PFSK-1 (cell line): Measurements from ENCODE around the gene DYDC1.

Experiments used
- POLR2AphosphoS5 ChIP-seq: IDR thresholded peaks from 2 replicates; pipeline ENCODE4 v1.6.1; 2012; ENCODE audit warnings: low read depth, mild to moderate bottlenecking, control low read depth, low read length, moderate library complexity
- SIN3A ChIP-seq: IDR thresholded peaks from 2 replicates; pipeline ENCODE4 v1.6.1; 2012; ENCODE audit warnings: mild to moderate bottlenecking, low read length, moderate library complexity, borderline replicate concordance; ENCODE audit not compliant: insufficient read depth
- TF ChIP-seq, protein P1 (sequence below), 2 experiments: IDR thresholded peaks; 2 replicates each; pipeline versions ENCODE4 v1.6.1 to v1.8.0; 2011 to 2012; ENCODE audit warnings: low read depth in 2 of 2, low read length in 2 of 2, control low read depth in 1 of 2, inconsistent platforms in 1 of 2, mild to moderate bottlenecking in 1 of 2, moderate library complexity in 1 of 2; ENCODE audit not compliant: insufficient read depth in 1 of 2

DNA sequence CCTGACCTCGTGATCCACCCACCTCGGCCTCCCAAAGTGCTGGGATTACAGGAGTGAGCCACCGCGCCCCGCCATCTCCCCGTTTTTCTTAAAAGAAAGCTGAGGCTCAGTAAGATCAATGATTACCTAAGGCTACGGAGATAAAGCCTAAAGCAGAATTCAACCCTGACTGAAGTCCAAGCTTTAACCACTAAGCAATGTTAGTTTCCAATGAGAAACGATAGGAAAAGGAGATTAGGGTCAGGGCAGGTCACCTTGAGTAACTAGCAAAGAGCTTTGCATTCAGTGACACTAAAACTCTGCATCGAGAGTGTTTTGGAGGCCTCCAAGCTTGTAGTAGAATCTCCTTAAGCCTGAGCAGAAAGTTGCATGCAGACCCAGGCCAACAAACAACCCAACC is 34.2 kb upstream of the DYDC1 start:
- TF ChIP-seq SIN3A, result no peak
- no peak for TF ChIP-seq POLR2AphosphoS5
- TF ChIP-seq, protein P1, sequence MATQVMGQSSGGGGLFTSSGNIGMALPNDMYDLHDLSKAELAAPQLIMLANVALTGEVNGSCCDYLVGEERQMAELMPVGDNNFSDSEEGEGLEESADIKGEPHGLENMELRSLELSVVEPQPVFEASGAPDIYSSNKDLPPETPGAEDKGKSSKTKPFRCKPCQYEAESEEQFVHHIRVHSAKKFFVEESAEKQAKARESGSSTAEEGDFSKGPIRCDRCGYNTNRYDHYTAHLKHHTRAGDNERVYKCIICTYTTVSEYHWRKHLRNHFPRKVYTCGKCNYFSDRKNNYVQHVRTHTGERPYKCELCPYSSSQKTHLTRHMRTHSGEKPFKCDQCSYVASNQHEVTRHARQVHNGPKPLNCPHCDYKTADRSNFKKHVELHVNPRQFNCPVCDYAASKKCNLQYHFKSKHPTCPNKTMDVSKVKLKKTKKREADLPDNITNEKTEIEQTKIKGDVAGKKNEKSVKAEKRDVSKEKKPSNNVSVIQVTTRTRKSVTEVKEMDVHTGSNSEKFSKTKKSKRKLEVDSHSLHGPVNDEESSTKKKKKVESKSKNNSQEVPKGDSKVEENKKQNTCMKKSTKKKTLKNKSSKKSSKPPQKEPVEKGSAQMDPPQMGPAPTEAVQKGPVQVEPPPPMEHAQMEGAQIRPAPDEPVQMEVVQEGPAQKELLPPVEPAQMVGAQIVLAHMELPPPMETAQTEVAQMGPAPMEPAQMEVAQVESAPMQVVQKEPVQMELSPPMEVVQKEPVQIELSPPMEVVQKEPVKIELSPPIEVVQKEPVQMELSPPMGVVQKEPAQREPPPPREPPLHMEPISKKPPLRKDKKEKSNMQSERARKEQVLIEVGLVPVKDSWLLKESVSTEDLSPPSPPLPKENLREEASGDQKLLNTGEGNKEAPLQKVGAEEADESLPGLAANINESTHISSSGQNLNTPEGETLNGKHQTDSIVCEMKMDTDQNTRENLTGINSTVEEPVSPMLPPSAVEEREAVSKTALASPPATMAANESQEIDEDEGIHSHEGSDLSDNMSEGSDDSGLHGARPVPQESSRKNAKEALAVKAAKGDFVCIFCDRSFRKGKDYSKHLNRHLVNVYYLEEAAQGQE (IDR thresholded peaks at IDR 0.05; ENCODE audit: insufficient read depth in 1 of 2, low read depth in 2 of 2, low read length in 2 of 2), result no peak
